GM23338 (cell line): Measurements from ENCODE around the gene PAH. TPM values are rescaled to one million over a fixed set of nuclear protein-coding genes. Genes with fewer than 3 reads are reported as not detected.

Experiments used
- ATAC-seq: fragments of 200-7000 bp; cut with Tn5 transposase; 3 replicates; pipeline ENCODE4 v1.9.1; 2020
- DNase-seq: peaks from one replicate; pipeline ENCODE4 v3.0.0-alpha.2; 2015; ENCODE audit warnings: low spot score
- H2AFZ ChIP-seq: fragments of 200-600 bp; sonication (generic); 2 replicates; pipeline ENCODE4 v1.8.0; 2016; ENCODE audit warnings: antibody characterized with exemption, mild to moderate bottlenecking, moderate library complexity
- H3F3A ChIP-seq: fragments of 200-600 bp; sonication (generic); replicated peaks from 2 replicates; pipeline ENCODE4 v1.8.0; 2017; ENCODE audit warnings: antibody characterized with exemption, mixed run types, low read depth
- H3K27ac ChIP-seq: fragments of 200-600 bp; sonication (generic); 2 replicates; pipeline ENCODE4 v1.6.1; 2016; ENCODE audit warnings: low read depth
- H3K27me3 ChIP-seq: fragments of 200-600 bp; sonication (generic); 2 replicates; pipeline ENCODE4 v1.8.0; 2016; ENCODE audit warnings: mild to moderate bottlenecking, mixed run types, moderate library complexity; ENCODE audit not compliant: insufficient read depth
- H3K36me3 ChIP-seq: fragments of 200-600 bp; sonication (generic); 2 replicates; pipeline ENCODE4 v1.8.0; 2016; ENCODE audit warnings: mild to moderate bottlenecking; ENCODE audit not compliant: insufficient read depth
- H3K4me1 ChIP-seq: fragments of 200-600 bp; sonication (generic); 2 replicates; pipeline ENCODE4 v1.8.0; 2016; ENCODE audit warnings: mild to moderate bottlenecking, moderate library complexity; ENCODE audit not compliant: insufficient read depth
- H3K4me2 ChIP-seq: fragments of 200-600 bp; sonication (generic); 2 replicates; pipeline ENCODE4 v1.7.1; 2017; ENCODE audit warnings: mixed run types
- H3K4me3 ChIP-seq: fragments of 200-600 bp; sonication (generic); 2 replicates; pipeline ENCODE4 v1.6.1; 2016; ENCODE audit warnings: mixed run types
- H3K79me2 ChIP-seq: fragments of 200-600 bp; sonication (generic); replicated peaks from 2 replicates; pipeline ENCODE4 v1.8.0; 2017; ENCODE audit warnings: mild to moderate bottlenecking; ENCODE audit not compliant: insufficient read depth
- H3K9me2 ChIP-seq: fragments of 200-600 bp; sonication (generic); 2 replicates; pipeline ENCODE4 v1.8.0; 2017; ENCODE audit not compliant: insufficient read depth
- H4K20me1 ChIP-seq: fragments of 200-600 bp; sonication (generic); replicated peaks from 2 replicates; pipeline ENCODE4 v1.8.0; 2017; ENCODE audit warnings: mild to moderate bottlenecking; ENCODE audit not compliant: insufficient read depth
- H3K27ac Mint-ChIP-seq: 2 replicates; pipeline ENCODE4 v1.8.0; 2020; ENCODE audit warnings: inconsistent platforms, mild to moderate bottlenecking, moderate library complexity, mixed read lengths
- H3K27me3 Mint-ChIP-seq: 3 replicates; pipeline ENCODE4 v1.8.0; 2022; ENCODE audit warnings: low read depth, mild to moderate bottlenecking, moderate library complexity, mixed read lengths, inconsistent platforms; ENCODE audit not compliant: insufficient read depth, poor library complexity
- H3K36me3 Mint-ChIP-seq: 3 replicates; pipeline ENCODE4 v1.8.0; 2021; ENCODE audit warnings: low read depth, mild to moderate bottlenecking, inconsistent platforms, moderate library complexity, mixed read lengths
- H3K4me1 Mint-ChIP-seq: 3 replicates; pipeline ENCODE4 v1.8.0; 2020; ENCODE audit warnings: mild to moderate bottlenecking, inconsistent platforms, mixed read lengths
- H3K4me3 Mint-ChIP-seq: 3 replicates; pipeline ENCODE4 v1.8.0; 2021; ENCODE audit warnings: moderate library complexity, mild to moderate bottlenecking, inconsistent platforms, mixed read lengths
- H3K9me3 Mint-ChIP-seq: 3 replicates; pipeline ENCODE4 v1.8.0; 2020; ENCODE audit warnings: moderate library complexity, mild to moderate bottlenecking, inconsistent platforms, mixed read lengths
- CREB1 ChIP-seq: fragments of 250-450 bp; sonication (Bioruptor Pico); IDR thresholded peaks from 2 replicates; pipeline ENCODE4 v1.5.0; 2020; ENCODE audit warnings: low read depth, mild to moderate bottlenecking, moderate library complexity
- EZH2 ChIP-seq: fragments of 200-600 bp; sonication (generic); IDR thresholded peaks from one replicate; pipeline ENCODE4 v1.8.0; 2017; ENCODE audit warnings: antibody characterized with exemption, mild to moderate bottlenecking, low read depth; ENCODE audit not compliant: unreplicated experiment
- EZH2phosphoT487 ChIP-seq: fragments of 200-600 bp; sonication (generic); IDR thresholded peaks from one replicate; pipeline ENCODE4 v1.8.1; 2018; ENCODE audit warnings: antibody characterized with exemption; ENCODE audit not compliant: unreplicated experiment
- JUNB ChIP-seq: IDR thresholded peaks from one replicate; pipeline ENCODE4 v1.6.1; 2016; ENCODE audit warnings: antibody characterized with exemption; ENCODE audit not compliant: unreplicated experiment
- NANOG ChIP-seq: IDR thresholded peaks from 2 replicates; pipeline ENCODE4 v1.6.1; 2016; ENCODE audit warnings: antibody characterized with exemption, borderline replicate concordance
- POLR2AphosphoS5 ChIP-seq: IDR thresholded peaks from 2 replicates; pipeline ENCODE4 v1.6.1; 2016; ENCODE audit warnings: antibody characterized with exemption, low read depth
- STAT1 ChIP-seq: IDR thresholded peaks from one replicate; pipeline ENCODE4 v1.6.1; 2016; ENCODE audit warnings: antibody characterized with exemption; ENCODE audit not compliant: unreplicated experiment
- ZNF114 ChIP-seq: fragments of 250-450 bp; sonication (Bioruptor Pico); IDR thresholded peaks from 2 replicates; pipeline ENCODE4 v1.5.0; 2020; ENCODE audit warnings: mild to moderate bottlenecking, moderate library complexity
- ZNF331 ChIP-seq: fragments of 250-450 bp; sonication (Bioruptor Pico); IDR thresholded peaks from 2 replicates; pipeline ENCODE4 v1.5.0; 2020; ENCODE audit warnings: low read depth, mild to moderate bottlenecking, moderate library complexity
- polyA plus RNA-seq: library from polyadenylated mRNA; unstranded; fragments of >200 nt; fragmentation: Nextera tagmentation; extraction: Ambion mirVana; gene quantifications from 2 replicates; pipeline ENCODE4 v1.2.1, GENCODE V29; 2016
- total RNA-seq: library from RNA; depleted of rRNA; stranded (reverse); fragments of >200 nt; shearing (Covaris generic); gene quantifications from 2 replicates; pipeline ENCODE4 v1.2.3, GENCODE V29; 2014
- TF ChIP-seq, protein P1 (sequence below): fragments of 250-450 bp; sonication (Bioruptor Pico); IDR thresholded peaks from 2 replicates; pipeline ENCODE4 v1.5.0; 2020; ENCODE audit warnings: mild to moderate bottlenecking, moderate library complexity
- TF ChIP-seq, protein P2 (sequence below): IDR thresholded peaks from one replicate; pipeline ENCODE4 v1.6.1; 2018; ENCODE audit warnings: antibody characterized with exemption; ENCODE audit not compliant: unreplicated experiment
- TF ChIP-seq, protein P3 (sequence below): IDR thresholded peaks from 2 replicates; pipeline ENCODE4 v1.6.1; 2016; ENCODE audit warnings: antibody characterized with exemption
- TF ChIP-seq, protein P4 (sequence below), 2 experiments: fragments of 200-600 bp in 1 of 2; sonication (generic) in 1 of 2; conservative IDR thresholded peaks; 2 replicates each; pipeline versions ENCODE4 v1.5.1 to v1.6.1; 2016 to 2017; ENCODE audit warnings: antibody characterized with exemption in 2 of 2, low read depth in 2 of 2, mild to moderate bottlenecking in 2 of 2, moderate library complexity in 1 of 2

The PAH gene
- total and polyA plus RNA-seq, 2 experiments from 2014 or later = 3.7 to 4.8 TPM

DNA sequence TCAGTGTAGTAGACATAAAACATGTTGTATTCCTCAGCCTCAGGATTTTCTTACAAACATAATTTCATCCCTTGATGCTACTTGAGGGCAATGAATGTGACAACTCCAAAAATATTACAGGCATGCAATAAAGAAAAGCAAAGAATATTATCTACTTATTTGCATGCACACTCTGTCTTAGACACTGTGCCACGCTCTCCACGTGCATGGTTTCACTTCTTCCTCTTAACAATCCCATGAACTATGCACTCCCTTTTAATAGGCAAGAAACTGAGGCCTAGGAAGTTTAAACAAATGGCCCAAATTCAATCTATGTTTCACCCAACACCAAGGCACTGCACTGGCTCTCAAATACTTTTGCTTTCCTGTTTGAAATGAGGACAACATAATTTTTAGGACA lies 1.8 kb upstream of the PAH start:
- ATAC-seq (no peak), DNase-seq (no peak)
- Histone ChIP-seq H4K20me1 (no peaks in the 10 kb centered on the region), H3K27ac (no peak overlapping the region), H3K4me3 (no peak overlapping the region), H3K79me2 (no peaks in the 10 kb centered on the region), H3K4me2 (no peak overlapping the region), H3K9me2 (no peaks in the 10 kb centered on the region; the same call in 1 of the 2 replicates), H3K4me1 (peaks cover 10% of the 10 kb centered on the region), H3K27me3 (no peaks in the 10 kb centered on the region), H3K36me3 (no peaks in the 10 kb centered on the region), H2AFZ (peak overlapping the region; percentile 72; the same call in 1 of the 2 replicates), H3F3A (no peaks in the 10 kb centered on the region)
- Mint-ChIP-seq H3K27ac (no peak overlapping the region), H3K4me1 (peaks cover 23% of the 10 kb centered on the region), H3K36me3 (no peaks in the 10 kb centered on the region), H3K27me3 (peaks cover 3% of the 10 kb centered on the region), H3K9me3 (no peaks in the 10 kb centered on the region), H3K4me3 (no peak overlapping the region)
- no peak for TF ChIP-seq ZNF114
- TF ChIP-seq, protein P1, sequence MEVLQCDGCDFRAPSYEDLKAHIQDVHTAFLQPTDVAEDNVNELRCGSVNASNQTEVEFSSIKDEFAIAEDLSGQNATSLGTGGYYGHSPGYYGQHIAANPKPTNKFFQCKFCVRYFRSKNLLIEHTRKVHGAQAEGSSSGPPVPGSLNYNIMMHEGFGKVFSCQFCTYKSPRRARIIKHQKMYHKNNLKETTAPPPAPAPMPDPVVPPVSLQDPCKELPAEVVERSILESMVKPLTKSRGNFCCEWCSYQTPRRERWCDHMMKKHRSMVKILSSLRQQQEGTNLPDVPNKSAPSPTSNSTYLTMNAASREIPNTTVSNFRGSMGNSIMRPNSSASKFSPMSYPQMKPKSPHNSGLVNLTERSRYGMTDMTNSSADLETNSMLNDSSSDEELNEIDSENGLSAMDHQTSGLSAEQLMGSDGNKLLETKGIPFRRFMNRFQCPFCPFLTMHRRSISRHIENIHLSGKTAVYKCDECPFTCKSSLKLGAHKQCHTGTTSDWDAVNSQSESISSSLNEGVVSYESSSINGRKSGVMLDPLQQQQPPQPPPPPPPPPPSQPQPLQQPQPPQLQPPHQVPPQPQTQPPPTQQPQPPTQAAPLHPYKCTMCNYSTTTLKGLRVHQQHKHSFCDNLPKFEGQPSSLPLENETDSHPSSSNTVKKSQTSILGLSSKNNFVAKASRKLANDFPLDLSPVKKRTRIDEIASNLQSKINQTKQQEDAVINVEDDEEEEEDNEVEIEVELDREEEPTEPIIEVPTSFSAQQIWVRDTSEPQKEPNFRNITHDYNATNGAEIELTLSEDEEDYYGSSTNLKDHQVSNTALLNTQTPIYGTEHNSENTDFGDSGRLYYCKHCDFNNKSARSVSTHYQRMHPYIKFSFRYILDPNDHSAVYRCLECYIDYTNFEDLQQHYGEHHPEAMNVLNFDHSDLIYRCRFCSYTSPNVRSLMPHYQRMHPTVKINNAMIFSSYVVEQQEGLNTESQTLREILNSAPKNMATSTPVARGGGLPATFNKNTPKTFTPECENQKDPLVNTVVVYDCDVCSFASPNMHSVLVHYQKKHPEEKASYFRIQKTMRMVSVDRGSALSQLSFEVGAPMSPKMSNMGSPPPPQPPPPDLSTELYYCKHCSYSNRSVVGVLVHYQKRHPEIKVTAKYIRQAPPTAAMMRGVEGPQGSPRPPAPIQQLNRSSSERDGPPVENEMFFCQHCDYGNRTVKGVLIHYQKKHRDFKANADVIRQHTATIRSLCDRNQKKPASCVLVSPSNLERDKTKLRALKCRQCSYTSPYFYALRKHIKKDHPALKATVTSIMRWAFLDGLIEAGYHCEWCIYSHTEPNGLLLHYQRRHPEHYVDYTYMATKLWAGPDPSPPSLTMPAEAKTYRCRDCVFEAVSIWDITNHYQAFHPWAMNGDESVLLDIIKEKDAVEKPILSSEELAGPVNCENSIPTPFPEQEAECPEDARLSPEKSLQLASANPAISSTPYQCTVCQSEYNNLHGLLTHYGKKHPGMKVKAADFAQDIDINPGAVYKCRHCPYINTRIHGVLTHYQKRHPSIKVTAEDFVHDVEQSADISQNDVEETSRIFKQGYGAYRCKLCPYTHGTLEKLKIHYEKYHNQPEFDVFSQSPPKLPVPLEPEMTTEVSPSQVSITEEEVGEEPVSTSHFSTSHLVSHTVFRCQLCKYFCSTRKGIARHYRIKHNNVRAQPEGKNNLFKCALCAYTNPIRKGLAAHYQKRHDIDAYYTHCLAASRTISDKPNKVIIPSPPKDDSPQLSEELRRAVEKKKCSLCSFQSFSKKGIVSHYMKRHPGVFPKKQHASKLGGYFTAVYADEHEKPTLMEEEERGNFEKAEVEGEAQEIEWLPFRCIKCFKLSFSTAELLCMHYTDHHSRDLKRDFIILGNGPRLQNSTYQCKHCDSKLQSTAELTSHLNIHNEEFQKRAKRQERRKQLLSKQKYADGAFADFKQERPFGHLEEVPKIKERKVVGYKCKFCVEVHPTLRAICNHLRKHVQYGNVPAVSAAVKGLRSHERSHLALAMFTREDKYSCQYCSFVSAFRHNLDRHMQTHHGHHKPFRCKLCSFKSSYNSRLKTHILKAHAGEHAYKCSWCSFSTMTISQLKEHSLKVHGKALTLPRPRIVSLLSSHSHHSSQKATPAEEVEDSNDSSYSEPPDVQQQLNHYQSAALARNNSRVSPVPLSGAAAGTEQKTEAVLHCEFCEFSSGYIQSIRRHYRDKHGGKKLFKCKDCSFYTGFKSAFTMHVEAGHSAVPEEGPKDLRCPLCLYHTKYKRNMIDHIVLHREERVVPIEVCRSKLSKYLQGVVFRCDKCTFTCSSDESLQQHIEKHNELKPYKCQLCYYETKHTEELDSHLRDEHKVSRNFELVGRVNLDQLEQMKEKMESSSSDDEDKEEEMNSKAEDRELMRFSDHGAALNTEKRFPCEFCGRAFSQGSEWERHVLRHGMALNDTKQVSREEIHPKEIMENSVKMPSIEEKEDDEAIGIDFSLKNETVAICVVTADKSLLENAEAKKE (CRISPR knock-in tag) = no peak
- no peak for TF ChIP-seq JUNB
- no peak for TF ChIP-seq POLR2AphosphoS5
- no peak for TF ChIP-seq STAT1
- TF ChIP-seq EZH2phosphoT487 = no peak
- TF ChIP-seq, protein P2, sequence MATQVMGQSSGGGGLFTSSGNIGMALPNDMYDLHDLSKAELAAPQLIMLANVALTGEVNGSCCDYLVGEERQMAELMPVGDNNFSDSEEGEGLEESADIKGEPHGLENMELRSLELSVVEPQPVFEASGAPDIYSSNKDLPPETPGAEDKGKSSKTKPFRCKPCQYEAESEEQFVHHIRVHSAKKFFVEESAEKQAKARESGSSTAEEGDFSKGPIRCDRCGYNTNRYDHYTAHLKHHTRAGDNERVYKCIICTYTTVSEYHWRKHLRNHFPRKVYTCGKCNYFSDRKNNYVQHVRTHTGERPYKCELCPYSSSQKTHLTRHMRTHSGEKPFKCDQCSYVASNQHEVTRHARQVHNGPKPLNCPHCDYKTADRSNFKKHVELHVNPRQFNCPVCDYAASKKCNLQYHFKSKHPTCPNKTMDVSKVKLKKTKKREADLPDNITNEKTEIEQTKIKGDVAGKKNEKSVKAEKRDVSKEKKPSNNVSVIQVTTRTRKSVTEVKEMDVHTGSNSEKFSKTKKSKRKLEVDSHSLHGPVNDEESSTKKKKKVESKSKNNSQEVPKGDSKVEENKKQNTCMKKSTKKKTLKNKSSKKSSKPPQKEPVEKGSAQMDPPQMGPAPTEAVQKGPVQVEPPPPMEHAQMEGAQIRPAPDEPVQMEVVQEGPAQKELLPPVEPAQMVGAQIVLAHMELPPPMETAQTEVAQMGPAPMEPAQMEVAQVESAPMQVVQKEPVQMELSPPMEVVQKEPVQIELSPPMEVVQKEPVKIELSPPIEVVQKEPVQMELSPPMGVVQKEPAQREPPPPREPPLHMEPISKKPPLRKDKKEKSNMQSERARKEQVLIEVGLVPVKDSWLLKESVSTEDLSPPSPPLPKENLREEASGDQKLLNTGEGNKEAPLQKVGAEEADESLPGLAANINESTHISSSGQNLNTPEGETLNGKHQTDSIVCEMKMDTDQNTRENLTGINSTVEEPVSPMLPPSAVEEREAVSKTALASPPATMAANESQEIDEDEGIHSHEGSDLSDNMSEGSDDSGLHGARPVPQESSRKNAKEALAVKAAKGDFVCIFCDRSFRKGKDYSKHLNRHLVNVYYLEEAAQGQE = no peak
- TF ChIP-seq, protein P3, sequence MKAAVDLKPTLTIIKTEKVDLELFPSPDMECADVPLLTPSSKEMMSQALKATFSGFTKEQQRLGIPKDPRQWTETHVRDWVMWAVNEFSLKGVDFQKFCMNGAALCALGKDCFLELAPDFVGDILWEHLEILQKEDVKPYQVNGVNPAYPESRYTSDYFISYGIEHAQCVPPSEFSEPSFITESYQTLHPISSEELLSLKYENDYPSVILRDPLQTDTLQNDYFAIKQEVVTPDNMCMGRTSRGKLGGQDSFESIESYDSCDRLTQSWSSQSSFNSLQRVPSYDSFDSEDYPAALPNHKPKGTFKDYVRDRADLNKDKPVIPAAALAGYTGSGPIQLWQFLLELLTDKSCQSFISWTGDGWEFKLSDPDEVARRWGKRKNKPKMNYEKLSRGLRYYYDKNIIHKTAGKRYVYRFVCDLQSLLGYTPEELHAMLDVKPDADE = no peak
- TF ChIP-seq, protein P4, sequence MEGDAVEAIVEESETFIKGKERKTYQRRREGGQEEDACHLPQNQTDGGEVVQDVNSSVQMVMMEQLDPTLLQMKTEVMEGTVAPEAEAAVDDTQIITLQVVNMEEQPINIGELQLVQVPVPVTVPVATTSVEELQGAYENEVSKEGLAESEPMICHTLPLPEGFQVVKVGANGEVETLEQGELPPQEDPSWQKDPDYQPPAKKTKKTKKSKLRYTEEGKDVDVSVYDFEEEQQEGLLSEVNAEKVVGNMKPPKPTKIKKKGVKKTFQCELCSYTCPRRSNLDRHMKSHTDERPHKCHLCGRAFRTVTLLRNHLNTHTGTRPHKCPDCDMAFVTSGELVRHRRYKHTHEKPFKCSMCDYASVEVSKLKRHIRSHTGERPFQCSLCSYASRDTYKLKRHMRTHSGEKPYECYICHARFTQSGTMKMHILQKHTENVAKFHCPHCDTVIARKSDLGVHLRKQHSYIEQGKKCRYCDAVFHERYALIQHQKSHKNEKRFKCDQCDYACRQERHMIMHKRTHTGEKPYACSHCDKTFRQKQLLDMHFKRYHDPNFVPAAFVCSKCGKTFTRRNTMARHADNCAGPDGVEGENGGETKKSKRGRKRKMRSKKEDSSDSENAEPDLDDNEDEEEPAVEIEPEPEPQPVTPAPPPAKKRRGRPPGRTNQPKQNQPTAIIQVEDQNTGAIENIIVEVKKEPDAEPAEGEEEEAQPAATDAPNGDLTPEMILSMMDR (conservative IDR thresholded peaks at IDR 0.05; ENCODE audit: low read depth in 2 of 2) = no peak
- no peak for TF ChIP-seq ZNF331
- TF ChIP-seq CREB1 (CRISPR knock-in tag) = no peak
- TF ChIP-seq EZH2 = no peak
- no peak for TF ChIP-seq NANOG
